ENCODE data around the gene MEIKIN.
"Not testable (repeated sequence)": the region's sequence is repeated elsewhere in the genome, so short reads cannot be mapped to it uniquely, and the experiment has no call there.

MEIKIN gene

GRCh38 chr5:131812371-131813160 lies 132.9 kb downstream of the MEIKIN start:
- no peak for DNase-seq (ENCODE audit: low read depth, low spot score)

GRCh38 chr5:131810510-131811249 lies 134.8 kb downstream of the MEIKIN start:
- no peak for DNase-seq (ENCODE audit: low read depth, low spot score)

GRCh38 chr5:131796793-131797693 lies 148.4 kb downstream of the MEIKIN start, which contains the start of gene FNIP1:
Gene FNIP1 (minus strand): TSS chr5:131797017. CDS start chr5:131796921, 96 bp downstream.
- DNase-seq (ENCODE audit: low read depth, low spot score): peak; percentile 69

GRCh38 chr5:131795879-131796792 lies 149.3 kb downstream of the MEIKIN start:
- no peak for DNase-seq (ENCODE audit: low read depth, low spot score)

GRCh38 chr5:131795228-131795627 lies 150.2 kb downstream of the MEIKIN start:
- no peak for DNase-seq (ENCODE audit: low read depth, low spot score)

GRCh38 chr5:131794586-131794985 lies 150.9 kb downstream of the MEIKIN start:
- DNase-seq (ENCODE audit: low read depth, low spot score): no peak

GRCh38 chr5:131792896-131793295 lies 152.6 kb downstream of the MEIKIN start:
- no peak for DNase-seq (ENCODE audit: low read depth, low spot score)

GRCh38 chr5:131791866-131792265 lies 153.6 kb downstream of the MEIKIN start:
- no peak for DNase-seq (ENCODE audit: low read depth, low spot score)

GRCh38 chr5:131790550-131790949 lies 154.9 kb downstream of the MEIKIN start:
- DNase-seq (ENCODE audit: low read depth, low spot score): no peak

- no peak for DNase-seq (ENCODE audit: low read depth, low spot score)
These were observed 155.7 kb downstream of the MEIKIN start for GRCh38 chr5:131789765-131790164.

GRCh38 chr5:131787736-131788135 lies 157.7 kb downstream of the MEIKIN start:
- DNase-seq (ENCODE audit: low read depth, low spot score): no peak

- no peak for DNase-seq (ENCODE audit: low read depth, low spot score)
These were observed 158.4 kb downstream of the MEIKIN start for GRCh38 chr5:131786900-131787692.

- DNase-seq (ENCODE audit: low read depth, low spot score): no peak
These were observed 159.4 kb downstream of the MEIKIN start for GRCh38 chr5:131786036-131786435.

- DNase-seq (ENCODE audit: low read depth, low spot score): no peak
These were observed 161.6 kb downstream of the MEIKIN start for GRCh38 chr5:131783874-131784273.

GRCh38 chr5:131783357-131783756 lies 162.1 kb downstream of the MEIKIN start:
- no peak for DNase-seq (ENCODE audit: low read depth, low spot score)

GRCh38 chr5:131782717-131783116 lies 162.7 kb downstream of the MEIKIN start:
- no peak for DNase-seq (ENCODE audit: low read depth, low spot score)

- DNase-seq (ENCODE audit: low read depth, low spot score): not testable (repeated sequence)
These were observed 167.3 kb downstream of the MEIKIN start for GRCh38 chr5:131778141-131778540.

- no peak for DNase-seq (ENCODE audit: low read depth, low spot score)
These were observed 169.0 kb downstream of the MEIKIN start for GRCh38 chr5:131776450-131776849.

- DNase-seq (ENCODE audit: low read depth, low spot score): no peak
These were observed 170.7 kb downstream of the MEIKIN start for GRCh38 chr5:131774652-131775367.

Data from iPS DF 19.7 (cell line).